ENCODE results near the gene PRRT2.

PRRT2 gene

GRCh38 chr16:29863669-29863984 lies 51.6 kb downstream of the PRRT2 start:
- no peak for DNase-seq

DNA sequence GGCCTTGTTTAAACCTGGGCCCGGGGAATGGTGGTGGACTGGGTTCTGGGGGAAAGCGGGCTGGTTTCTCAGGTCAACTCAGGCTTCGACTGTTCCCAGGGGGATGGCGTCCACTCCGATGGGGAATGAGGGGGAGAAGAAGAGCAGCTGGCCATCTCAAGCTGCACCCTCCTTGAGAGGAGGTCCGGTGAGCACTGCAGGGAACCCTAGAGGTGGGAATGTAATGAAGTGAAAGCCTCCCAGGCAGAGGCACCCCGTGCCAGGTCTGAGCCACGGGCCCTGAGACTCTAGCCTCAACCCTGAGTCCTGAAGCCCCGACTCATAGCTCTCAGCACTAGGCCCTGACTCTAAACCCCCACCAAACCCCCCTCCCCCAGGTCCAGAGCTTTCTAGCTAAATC lies 52.2 kb downstream of the PRRT2 start:
- no peak for DNase-seq
